HG02571 (cell line): ENCODE measurements around the gene JTB.
A peak's percentile ranks its signal among the peaks of the same experiment; 100 is the strongest.

Source experiments
- ATAC-seq: cut with Tn5 transposase; IDR thresholded peaks from one replicate; pipeline ENCODE4 v1.9.1; 2021; ENCODE audit warnings: mild to moderate bottlenecking, moderate library complexity; ENCODE audit not compliant: unreplicated experiment

The JTB gene

DNA sequence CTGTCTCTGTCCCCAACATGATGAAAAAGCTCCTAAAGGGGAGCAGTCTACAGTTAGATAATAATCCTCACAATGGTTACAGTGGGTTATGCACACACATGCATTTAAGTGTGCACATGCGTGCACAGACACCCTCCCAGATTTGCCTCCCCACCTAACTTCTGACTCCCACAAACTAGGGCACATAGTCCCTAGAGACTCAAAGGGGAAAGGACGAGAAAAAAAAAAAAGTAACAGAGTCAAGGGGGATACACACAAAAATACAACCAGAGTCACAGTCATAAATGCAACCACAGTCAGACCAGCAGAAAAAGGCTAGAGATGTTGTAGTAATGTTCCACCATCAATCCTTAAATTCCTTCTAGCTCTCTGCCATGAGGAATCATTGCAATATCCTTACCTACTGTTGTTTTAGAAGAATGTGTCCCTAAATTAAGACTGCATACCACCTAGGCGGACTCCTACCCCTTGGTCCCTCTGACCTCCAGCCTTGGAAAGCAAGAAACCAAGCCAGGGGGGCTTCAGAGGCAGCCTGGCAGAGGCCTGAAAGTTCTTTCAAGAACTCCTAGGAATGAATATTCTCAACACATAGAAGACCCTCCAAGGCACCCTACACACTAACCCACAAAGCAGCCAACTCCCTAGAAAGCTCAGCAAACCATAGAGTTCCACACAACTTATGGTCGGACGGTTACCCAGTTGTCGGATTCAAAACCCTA lies 20.3 kb downstream of the JTB start:
- ATAC-seq = no peak

DNA sequence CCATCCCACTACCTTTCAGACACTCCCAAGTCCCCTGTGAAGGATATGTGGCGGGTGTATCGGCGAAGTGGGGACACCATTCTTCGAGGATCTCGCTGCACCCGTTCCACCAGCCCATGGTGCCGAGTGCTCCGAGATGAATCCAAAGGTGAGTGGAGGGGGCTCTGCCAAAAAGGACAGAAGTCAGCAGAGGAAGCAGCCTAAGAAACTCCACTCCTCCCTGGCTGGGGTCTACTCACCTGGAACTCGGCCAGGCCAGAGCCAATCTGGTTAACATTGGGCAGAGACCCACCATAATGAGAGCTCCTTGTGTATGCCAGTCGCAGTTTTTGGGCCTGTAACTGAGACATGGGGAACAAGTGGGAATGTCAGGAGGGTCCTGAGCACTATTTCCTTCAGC lies 22.6 kb downstream of the JTB start:
- no peak for ATAC-seq

DNA sequence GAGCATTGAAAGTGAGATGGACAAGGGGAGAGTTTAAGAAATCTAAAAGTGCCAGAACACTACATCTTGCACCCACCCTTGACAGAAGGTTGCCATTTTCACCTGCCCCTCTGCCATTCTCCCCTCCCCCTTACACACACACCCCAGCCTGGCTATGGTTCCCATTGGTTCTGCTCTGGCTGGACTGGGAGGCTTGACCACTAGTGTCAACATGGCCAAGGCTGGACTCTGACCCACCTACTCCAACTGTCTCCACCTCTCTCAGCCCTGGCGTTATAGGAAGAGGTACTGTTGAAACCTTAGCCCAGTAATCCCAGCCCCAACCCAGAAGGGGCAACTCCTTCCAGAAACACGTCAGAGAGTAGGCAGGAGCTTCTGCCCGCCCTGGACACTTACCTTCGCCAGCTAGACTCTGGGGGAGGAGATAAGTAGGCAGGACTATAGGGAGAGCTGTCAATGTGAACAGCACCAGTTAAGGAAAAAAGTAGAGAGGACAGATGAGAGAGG lies 23.6 kb downstream of the JTB start:
- no peak for ATAC-seq

DNA sequence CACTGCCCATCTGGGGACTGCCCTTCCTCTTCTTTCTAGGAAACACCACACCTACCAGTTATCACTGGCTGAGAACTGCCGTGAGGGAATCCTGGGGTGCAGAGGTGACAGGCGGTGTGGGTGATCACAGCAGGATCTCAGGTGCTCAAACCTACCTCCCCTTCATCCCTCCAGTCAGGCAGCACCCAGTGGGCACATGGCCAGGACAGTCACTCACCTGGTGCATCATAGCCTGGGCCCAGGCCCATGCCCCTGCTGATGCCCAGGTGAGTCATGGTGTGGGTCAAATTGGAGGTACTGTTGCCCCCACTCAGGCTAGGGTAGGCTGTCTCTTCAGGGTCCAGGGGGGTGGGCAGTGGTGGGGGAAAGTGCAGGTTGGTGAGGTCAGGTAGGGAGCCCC lies 25.7 kb downstream of the JTB start:
- no peak for ATAC-seq

DNA sequence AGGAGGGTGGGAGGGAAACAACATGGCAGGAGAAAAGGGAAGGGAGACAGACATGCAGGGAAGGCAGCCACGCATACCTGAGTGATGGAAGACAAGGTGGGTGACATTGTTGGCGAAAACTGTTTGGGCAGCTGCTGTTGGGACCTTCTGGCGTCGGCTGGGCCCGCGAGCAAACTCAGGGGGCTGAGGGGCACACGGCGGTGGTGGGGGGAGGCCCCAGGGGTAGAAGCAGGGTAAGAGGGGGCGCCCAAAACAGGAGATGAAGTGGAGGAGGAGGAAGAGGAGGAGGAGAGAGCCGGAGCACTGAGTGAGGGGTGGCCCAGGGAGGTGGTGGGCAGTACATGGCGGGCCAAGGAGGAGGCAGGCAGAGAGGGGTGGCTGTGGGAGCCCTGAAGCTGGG lies 26.3 kb downstream of the JTB start:
- ATAC-seq = no peak

DNA sequence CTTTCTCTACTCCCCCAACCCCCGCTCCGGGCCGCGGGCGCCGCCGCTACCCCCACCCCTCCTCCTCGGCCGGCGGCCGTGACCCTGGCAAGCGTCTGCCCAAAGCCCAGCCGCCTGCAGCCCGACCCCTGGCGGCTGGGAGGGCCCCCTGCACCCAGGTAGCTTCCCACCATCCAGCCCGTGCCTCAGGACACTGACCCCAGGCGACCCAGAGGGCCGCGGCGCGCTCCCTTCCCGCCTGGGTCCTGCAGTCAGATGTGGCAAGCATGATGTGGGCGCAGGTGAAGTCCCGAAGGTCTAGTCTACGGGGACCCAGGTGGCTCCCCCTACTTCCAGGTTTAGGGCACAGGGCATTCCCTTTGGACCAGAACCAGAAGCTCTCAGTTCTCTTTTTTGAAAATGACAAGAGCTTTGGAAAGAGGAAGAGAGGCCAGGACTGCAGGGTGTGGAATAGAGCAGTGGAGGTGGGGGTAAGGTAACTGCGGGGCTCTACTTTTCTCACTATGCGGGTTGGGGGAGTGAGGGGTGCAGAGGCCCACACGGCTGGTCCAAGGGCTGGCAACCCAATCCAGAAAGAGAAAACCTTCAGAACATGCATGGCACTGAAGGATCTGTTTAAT lies 30.7 kb downstream of the JTB start, which contains the start of gene DENND4B:
Gene DENND4B, minus strand, starts transcription at position 97 of the 620 bp plus-strand sequence. CDS start 2,344 bp downstream, outside the sequence.
- ATAC-seq = peak; percentile 62

DNA sequence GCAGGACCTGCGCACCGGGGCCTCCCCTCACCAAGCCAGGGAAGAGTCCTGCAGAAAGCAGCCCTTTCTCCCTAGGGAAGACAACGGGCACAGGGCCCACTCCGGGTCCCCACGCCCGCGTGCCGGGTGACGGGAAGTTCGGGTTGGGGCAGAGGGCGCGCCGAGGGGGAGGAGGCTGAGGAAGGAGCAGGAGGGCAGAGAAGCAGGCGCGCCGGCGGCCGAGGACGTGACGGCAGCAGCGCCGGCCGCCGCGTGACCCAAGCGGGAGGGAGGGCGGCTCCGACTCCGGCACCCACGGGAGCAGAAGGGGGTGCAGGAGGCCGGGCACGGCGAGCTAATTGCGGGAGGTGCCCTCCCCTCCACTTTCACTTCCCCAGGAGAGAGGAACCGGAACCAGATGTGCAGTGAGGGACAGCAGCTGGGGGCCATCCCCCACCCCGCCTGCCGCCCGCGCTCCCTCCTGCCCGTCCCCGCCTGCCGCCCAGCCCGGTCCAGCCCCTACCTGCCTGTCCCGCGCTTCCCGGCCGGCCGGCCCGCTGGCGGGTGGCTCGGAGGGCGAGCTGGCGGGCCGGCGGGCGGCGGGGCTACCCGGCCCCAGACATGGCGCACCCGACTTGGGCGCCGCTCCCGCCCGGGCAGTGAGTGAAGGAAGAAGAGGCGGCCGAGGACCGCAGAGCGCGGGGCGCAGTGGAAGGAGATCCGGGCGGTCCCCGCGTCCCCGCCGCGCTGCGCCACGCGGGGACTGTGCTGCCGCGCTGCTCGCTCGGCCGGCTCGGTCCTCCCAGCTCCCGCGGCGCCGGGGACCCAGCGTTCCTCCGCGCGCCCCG lies 31.5 kb downstream of the JTB start:
- peak; percentile 64 for ATAC-seq

DNA sequence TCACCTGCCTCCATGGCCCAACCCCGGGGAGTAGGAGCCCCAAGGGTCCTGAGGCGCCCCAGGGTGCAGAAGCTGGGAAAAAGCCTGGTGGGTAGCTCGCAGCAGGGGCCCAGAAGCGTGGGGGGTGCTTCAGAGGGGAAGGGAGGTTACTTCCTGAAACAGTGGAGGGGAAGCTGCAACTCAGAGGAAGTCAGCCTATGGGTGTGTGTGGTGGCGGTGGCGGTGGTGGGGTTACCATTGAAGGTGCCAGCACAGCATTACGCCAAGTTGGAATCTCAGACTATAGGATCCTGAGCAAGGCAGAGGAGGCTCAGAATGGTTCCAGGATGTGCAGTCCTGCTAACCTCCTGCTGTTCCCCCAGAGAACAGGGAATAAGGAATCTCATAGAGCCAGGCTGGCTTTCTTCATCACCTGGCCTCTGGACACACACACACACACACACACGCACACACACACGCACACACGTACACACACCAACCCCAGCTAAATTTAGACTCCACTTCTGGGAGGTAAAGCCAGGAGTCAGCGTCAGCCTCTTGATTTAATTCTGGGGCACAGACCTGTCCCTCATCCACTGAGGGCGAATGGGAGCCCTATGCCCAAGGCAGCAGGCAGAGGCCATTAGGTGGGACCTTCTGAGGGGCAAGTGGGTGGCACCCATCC lies 32.2 kb downstream of the JTB start:
- peak; percentile 3 for ATAC-seq

DNA sequence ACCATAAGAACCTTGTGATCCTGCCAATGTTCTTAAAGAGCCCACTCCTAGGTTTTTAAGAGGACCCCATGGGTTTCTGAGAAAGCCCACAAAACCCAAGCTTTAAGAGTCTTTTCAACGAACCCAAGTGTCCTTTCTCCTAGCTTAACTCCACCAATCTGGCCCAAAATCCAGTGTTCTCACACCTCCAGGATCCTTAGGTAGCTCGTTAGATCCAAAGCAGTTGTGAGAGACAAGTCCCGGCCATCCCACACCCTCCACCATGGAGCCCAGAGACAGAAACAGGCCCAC lies 32.7 kb downstream of the JTB start:
- no peak for ATAC-seq

DNA sequence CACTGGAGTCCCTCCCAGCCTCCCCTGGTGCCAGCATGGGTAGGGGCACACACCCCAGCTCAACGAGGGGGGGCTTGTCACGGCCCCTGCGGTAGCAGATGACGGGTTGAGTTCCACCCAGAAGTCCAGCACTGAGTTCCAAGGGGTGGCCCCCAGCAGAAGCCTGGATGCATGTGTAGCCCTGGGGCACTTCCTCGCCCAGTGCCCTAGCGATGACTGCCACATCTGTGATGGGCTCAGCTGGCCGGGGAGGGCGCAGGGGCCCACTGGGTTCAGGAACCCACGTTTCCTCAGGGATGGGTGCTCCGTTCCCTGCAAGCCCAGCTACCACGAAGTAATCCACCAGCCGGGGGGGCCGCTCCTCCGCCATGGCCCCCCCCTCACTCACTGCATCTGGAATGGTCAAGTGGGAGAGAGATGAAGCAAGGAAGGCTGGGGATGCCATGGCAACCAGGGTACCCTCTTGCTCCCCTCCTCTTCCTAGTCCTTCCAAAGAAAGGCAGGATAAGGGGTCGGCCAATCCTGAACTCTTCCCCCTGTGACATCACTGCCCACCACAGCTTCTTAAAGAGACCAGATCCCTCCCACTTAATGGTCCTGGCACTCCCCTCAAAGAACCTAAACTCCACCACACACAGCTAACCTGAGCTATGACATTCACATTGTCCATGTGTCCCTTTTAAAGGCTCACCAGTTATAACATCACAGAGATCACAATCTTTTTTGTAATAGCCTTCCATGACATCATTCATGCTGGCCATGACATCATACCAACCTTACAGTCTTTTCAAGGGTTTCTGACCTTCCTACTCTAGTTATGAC lies 33.3 kb downstream of the JTB start:
- no peak for ATAC-seq

DNA sequence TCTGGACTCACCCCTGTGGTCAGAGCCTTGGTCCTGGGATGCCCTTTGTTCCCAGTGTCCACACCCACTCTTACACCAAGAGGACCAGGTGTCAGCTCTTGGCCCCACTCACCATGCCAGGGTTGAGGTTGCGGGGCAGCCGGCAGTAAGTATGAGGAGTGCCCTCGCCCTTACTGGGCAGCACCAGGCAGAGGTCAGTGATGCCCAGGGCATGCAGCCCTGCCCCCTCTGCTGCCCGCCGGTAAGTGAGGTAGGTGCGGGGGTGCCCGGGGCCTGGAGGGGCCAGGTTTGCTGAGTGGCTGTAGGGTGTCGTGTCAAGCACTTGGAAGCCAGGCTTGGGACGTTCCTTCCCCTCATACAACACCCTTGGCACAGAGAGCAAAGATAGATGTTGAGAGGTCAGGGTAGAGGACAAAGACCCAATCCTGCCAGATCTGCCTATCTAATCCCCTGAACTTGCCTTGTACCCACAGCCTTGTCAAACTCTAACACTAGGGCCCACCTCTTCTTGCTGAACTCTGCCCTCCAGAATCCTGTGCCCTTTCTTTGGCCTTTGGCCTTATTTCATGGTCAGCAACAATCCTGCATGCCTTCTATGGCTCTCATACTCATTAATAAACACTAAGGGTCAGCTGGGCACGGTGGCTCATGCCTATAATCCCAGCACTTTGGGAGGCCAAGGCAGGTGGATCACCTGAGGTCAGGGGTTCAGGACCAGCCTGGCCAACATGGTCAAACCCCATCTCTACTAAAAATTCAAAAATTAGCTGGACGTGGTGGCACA lies 34.5 kb downstream of the JTB start:
- ATAC-seq = no peak

DNA sequence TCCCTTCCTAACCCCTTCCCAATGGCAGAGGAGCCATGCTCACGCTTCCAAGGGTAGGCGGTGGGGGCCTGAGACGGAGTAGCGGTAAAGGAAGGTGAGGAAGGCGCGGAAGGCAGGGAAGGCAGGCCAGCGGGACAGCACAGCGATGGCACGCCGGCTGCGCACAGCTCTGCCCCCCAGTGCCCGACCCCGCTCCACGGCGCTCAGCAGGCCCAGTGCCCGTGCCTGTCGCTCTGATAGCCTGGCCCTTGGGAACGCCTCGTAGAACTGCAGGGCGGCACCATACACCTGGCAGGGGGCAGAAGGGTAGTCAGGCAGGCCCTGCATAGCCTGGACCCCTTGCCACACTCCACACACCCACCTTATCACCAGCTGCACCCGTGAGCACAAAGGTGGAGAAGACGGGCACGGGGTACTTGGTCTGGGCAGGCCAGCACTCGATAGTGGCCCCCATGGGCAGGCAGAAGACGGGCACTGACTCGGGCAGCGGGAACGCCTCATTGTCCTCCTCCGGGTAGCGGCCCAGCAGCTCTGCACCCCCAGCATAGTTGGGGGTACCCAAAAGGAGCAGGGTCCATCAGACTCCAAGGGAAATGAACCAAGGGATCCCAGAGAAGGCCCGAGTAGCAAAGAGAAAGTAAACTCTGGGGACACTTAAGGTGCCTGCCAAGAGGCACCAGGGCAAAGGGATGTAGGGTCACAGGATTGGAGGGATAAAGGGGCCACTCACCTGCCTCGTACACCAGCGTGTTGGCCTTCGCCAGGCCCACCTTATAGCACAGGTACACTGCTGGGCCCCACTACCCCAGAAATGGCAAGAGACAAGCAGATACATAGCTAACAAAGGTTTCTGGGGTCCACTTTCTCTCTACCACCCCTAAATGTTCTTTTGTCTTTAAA lies 35.4 kb downstream of the JTB start:
- no peak for ATAC-seq

DNA sequence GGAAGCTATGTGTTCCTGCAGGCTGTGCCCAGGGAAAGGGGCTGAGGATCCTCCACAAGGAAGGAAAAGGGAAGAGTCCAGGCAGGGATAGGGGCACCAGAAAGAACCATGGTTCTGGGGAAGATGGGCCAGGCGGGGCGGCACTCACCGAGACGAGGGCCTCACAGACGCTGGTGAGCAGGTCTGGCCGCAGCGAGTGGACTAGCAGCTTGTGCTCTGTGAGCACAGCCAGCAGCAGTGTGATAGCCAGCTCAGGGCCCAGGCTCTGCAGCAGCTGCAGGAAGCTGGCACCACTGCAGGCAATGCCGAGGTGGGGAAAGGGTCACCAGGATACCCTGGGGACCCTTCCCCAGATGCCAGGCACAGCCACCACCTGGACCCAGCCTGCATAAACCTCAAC lies 36.7 kb downstream of the JTB start:
- ATAC-seq = no peak

DNA sequence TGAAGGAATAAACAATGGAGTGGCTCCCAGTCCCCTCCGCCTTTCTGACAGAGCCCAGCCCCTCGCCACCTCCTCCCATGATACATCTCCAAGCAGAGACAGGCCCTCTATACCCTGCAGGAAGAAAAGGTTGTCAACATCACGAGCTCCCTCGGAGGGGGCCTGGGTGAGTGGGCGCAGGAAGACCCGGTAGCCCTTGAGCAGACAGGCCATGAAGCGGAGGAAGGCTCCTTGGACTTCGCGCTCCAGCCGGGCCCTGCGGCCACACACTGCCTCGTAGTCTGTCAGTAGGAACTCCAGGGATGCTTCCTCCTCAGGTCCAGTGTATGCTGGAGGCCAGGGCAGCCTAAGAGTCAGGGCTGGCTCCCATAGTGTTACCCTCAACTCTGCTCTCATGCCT lies 38.0 kb downstream of the JTB start:
- no peak for ATAC-seq

DNA sequence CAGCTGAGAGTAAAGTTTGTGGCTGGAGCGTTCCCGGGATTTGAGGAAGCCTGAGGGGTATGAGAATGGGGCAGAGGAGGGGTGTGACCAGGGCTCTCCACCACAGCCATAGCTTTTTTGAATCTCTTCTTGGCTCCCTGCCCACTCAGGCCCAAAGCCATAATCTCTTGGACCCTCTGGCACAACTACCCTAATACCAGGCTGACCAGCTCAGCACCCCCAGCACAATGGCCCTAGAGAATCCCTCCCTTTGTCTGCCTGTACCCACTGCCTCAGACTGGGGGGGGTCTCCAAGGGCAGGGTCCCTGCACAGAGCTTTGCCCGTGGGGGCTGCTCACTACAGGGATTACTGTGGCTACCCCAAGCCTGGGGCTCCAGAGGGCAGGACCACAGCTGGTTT lies 38.5 kb downstream of the JTB start:
- no peak for ATAC-seq

DNA sequence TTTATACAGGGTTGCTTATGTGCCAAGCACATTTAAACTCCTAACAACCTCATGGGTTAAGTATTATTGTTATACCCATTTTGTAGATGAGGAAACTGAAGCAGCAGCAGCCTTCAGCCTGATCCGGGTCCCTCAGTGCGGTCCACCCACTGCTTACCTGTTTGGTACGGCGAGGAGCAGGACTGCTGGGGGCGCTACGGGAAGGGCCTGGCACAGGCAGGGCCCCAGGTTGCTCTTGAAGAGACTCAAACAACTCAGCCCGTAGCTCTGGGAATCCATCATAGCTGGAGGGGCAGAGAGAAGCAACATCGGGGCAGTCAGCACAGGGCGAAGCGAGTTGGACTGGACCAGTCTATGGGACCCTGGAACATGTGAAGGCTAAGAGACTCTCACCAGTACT lies 40.1 kb downstream of the JTB start:
- ATAC-seq = no peak

DNA sequence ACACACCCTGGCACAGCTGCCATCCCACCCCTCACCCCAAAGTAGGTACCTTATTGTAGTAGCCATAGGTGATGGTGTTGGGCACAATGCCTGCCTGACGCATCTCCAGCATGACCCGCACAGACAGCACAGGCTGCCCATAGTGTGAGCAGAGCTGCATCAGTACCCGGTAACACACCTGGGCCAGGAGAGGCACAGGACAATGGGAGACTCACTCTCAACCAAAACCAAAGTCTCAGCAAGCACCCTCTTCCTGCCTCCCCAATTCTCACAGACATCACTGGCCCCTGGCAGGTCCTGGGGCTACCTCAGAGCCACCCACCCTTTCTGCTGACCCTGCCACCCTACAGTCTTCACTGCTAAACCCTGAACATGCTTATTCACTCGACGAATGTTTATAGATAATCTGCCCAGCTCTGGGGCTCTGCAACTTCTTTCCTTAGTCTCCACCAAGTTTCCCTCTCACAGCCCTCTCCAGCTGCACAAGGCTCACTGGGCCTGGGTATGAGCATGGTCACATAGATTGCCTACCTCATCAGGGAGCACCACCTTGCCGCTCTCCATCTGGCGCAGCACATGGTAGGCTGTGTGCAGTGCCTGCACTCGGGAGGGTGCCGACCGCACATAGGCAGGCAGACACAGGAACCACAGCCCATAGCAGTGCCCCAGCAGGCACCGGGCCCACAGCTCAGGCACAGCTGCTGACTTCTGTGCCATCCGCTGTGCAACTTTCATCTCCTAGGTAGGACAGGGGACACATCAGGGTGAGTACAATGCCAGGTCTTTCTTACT lies 41.3 kb downstream of the JTB start:
- ATAC-seq = no peak

DNA sequence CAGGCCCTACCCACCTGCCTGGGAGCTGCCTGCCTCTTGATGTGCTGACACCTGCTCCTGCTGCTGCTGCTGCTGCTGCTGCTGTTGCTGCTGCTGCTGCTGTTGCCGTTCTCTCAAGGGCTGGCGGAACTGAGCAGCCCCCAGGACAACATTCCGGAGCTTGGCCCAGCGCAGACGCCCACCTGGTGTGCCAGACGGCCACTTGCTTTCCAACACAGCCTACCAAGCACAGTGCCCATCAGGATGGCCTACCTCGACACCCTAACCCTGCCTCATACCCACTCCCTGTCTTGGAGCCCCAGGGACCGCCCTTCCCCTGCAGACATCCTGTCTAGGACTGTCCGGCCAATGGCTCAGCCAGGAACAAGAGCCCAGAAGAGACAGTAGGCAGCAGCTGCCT lies 42.7 kb downstream of the JTB start:
- no peak for ATAC-seq
